Right atrium auricular region (tissue), 2 donors: ENCODE results near the gene CSRP1. TPM values are rescaled to one million over a fixed set of nuclear protein-coding genes. Genes with fewer than 3 reads are reported as not detected.

Experiments used
- DNase-seq: peaks from one replicate; pipeline ENCODE4 v3.0.0-alpha.2; 2019; ENCODE audit warnings: low spot score
- H3K27ac ChIP-seq, 2 donors: fragments of 200-600 bp; sonication (generic); 1 replicate in 1 of 2; 2 replicates in 1 of 2; pipeline ENCODE4 v1.5.1; 2016 to 2019
- H3K27me3 ChIP-seq, 2 donors: fragments of 200-600 bp; sonication (generic); one replicate each; pipeline versions ENCODE4 v1.5.1 to v1.6.0; 2017 to 2019
- H3K36me3 ChIP-seq: fragments of 200-600 bp; sonication (generic); one replicate; pipeline ENCODE4 v1.5.1; 2016
- H3K4me1 ChIP-seq, 2 donors: fragments of 200-600 bp; sonication (generic); one replicate each; pipeline versions ENCODE4 v1.5.1 to v1.6.0; 2017 to 2019
- H3K4me3 ChIP-seq, 2 donors: fragments of 200-600 bp; sonication (generic); 1 replicate in 1 of 2; 2 replicates in 1 of 2; pipeline ENCODE4 v1.5.1; 2017 to 2019; ENCODE audit warnings: mild to moderate bottlenecking in 1 of 2, moderate library complexity in 1 of 2
- H3K9me3 ChIP-seq, 2 donors: fragments of 200-600 bp; sonication (generic); one replicate each; pipeline ENCODE4 v1.5.1; 2019
- total RNA-seq, 2 donors: library from RNA; depleted of rRNA; stranded (reverse); fragments of >200 nt; gene quantifications; one replicate each; pipeline ENCODE4 v1.1.0, GENCODE V29; 2016
- TF ChIP-seq, protein P1 (sequence below), 2 donors: fragments of 200-600 bp; sonication (generic); IDR thresholded peaks; one replicate each; pipeline ENCODE4 v1.5.1; 2019; ENCODE audit warnings: antibody characterized with exemption in 2 of 2

Gene CSRP1
- total RNA-seq, 2 donors from 2014 or later = 138 to 719 TPM

DNA sequence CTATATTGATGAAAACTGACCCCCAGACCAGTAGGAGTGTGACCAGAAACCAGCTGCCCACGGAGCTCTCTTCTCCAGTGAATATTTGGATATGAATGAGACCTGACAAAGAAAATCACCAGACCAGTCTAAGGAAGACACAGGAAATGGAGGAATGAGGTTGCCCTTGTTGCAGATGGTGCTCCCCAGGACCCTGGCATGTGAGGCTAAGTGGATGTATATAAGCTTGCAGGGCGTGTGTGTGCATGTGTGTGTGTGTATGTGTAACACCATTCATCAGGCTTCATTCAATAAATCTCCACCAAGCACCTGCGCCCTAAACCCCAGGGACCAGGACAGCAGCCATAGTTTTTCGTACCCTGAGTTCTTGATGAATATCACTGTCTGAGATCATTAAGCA, 52.3 kb downstream of the CSRP1 start:
- Histone ChIP-seq H3K4me1 (peaks cover 0 to 42% of the 10 kb centered on the region in 2 donors), H3K36me3 (no peaks in the 10 kb centered on the region), H3K4me3 (no peak overlapping the region), H3K9me3 (no peaks in the 10 kb centered on the region), H3K27me3 (no peaks in the 10 kb centered on the region), H3K27ac (no peak overlapping the region)
- TF ChIP-seq, protein P1, sequence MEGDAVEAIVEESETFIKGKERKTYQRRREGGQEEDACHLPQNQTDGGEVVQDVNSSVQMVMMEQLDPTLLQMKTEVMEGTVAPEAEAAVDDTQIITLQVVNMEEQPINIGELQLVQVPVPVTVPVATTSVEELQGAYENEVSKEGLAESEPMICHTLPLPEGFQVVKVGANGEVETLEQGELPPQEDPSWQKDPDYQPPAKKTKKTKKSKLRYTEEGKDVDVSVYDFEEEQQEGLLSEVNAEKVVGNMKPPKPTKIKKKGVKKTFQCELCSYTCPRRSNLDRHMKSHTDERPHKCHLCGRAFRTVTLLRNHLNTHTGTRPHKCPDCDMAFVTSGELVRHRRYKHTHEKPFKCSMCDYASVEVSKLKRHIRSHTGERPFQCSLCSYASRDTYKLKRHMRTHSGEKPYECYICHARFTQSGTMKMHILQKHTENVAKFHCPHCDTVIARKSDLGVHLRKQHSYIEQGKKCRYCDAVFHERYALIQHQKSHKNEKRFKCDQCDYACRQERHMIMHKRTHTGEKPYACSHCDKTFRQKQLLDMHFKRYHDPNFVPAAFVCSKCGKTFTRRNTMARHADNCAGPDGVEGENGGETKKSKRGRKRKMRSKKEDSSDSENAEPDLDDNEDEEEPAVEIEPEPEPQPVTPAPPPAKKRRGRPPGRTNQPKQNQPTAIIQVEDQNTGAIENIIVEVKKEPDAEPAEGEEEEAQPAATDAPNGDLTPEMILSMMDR (IDR thresholded peaks at IDR 0.05) = no peak
- DNase-seq = no peak

DNA sequence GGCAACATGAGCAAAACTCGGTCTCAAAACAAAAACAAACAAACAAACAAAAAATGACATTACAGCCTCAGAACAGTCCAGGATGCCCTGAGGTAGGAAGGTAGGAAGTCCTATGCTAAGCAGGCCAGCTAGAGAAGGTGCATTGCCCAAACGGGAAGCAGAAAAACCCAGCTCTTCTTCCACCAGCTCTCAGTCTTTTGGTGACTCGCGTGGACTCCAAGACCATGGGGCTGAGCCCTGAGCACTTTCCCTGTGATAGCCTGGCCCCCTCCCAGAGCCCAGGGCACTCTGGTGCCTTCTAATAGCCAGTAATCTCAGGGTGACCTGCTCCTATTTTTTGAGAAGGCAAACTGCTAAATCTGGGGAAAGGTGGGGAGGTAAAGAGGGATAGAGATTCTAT, 54.1 kb downstream of the CSRP1 start:
- H3K9me3 ChIP-seq = no peaks in the 10 kb centered on the region
- H3K4me3 ChIP-seq = no peak overlapping the region
- DNase-seq = no peak
- H3K4me1 ChIP-seq = peaks cover 0 to 58% of the 10 kb centered on the region in 2 donors
- H3K27me3 ChIP-seq = no peaks in the 10 kb centered on the region
- H3K27ac ChIP-seq = no peak overlapping the region
- TF ChIP-seq, protein P1 (IDR thresholded peaks at IDR 0.05) = no peak
- H3K36me3 ChIP-seq = no peaks in the 10 kb centered on the region

DNA sequence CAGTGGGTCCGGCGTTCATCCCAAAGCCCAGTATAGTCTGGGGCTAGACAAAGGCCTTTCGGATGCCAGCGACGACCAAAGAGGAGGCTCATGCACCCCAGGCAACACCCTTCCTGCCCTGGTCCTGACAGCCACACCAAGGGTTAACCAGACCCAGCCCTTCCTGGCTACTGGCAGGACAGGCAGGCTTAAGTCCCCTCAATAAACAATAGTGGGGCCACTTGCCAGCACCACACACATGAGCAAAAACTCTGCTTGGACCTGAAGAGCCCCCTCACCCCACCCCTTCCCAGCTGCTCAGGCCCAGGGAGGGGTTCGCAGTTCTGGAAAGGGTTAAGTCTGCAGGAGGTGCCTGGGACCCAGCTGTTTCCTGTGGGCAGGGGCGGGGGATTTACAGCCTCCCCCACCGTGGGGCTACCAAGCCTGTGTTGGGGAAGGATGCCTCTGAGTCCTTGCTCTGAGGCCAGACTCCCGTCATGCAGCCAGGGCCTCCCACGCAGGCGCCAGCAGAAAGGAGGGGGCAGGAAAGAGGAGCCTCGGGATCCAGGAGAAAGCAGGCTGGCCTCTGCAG, 56.1 kb downstream of the CSRP1 start:
- no peaks in the 10 kb centered on the region for H3K36me3 ChIP-seq
- H3K4me3 ChIP-seq = no peak overlapping the region
- peak overlapping the region; percentile 49 to 53 for H3K27ac ChIP-seq
- no peaks in the 10 kb centered on the region for H3K9me3 ChIP-seq
- TF ChIP-seq, protein P1 (IDR thresholded peaks at IDR 0.05) = no peak
- H3K4me1 ChIP-seq = peaks cover 0 to 42% of the 10 kb centered on the region in 2 donors
- no peaks in the 10 kb centered on the region for H3K27me3 ChIP-seq
- DNase-seq = peak; percentile 76

DNA sequence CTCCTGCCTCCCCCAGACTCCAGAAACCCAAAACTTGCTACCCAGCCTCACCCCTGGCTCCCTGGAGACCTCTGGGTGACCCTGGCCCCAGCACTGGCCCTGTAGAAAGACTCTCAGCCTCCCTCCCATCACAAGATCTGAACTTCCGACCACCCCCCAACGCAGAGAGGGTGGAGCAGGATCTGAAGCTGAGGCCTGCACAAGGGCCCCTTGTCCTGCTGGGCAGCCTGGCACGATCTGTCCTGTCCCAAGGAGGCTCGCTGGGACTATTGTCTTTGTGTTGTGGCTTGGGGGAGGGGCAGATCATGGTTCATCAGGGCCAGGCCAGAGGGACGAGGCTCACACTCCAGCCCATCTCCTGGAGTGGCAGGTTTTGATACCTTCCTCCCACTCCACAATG, 57.9 kb downstream of the CSRP1 start:
- Histone ChIP-seq H3K27me3 (no peaks in the 10 kb centered on the region), H3K4me1 (peaks cover 0 to 38% of the 10 kb centered on the region in 2 donors), H3K36me3 (no peaks in the 10 kb centered on the region), H3K27ac (peak overlapping the region; percentile 17 to 53), H3K9me3 (no peaks in the 10 kb centered on the region), H3K4me3 (no peak overlapping the region)
- no peak for DNase-seq
- TF ChIP-seq, protein P1 (IDR thresholded peaks at IDR 0.05) = no peak

DNA sequence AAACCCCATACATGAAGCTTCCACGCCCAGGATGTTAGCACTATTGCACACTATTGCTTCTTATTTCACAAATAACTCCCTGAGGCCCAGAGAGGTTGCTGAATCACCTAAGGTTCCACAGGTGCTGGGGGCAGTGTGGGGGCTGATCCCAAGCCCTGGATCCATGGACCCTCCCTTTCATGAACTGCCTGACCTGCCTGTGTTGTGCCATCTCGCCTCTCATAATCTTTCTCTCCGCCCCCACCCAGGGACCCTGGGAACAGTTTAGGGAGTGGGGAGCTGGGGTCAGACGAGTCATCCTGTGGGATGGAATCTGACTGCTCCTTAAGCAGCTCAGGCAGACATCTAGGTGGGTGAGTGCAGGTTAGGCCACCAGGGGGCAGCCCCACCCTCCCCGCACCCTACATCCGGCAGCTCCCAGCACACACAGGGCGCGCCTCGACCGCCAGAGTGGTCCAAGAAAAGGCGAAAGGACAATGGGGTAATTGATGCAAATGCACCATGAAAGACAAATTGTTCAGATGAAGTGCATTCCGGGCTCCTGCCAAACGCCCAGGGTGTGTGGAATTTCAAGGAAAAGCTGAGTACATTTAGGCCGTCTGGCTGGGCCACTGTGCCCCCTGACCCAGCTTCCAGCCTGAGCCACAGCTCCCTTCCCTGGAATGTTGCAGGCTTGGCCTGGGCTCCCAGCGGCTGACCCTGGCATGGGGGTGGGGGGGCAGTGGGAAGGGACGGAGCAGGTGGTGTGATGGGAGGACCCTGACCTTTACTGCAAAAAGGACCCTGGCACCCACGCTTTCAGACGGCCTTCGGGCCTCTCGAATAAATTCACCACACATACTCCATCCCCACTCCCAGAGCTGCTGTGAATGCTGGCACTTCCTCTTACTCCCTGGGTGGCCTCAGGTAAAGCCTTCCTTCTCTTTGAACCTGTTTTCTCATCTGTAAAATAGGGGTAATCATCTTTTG, 58.7 kb downstream of the CSRP1 start:
- DNase-seq = peak; percentile 86
- H3K36me3 ChIP-seq = no peaks in the 10 kb centered on the region
- no peak overlapping the region for H3K4me3 ChIP-seq
- H3K4me1 ChIP-seq = peaks cover 0 to 38% of the 10 kb centered on the region in 2 donors
- TF ChIP-seq, protein P1 (IDR thresholded peaks at IDR 0.05) = peak; percentile 90 to 91
- H3K27ac ChIP-seq = peak overlapping the region in 1 of 2 donors; percentile 53
- no peaks in the 10 kb centered on the region for H3K27me3 ChIP-seq
- H3K9me3 ChIP-seq = no peaks in the 10 kb centered on the region
